ENCODE data around the gene ANKMY1. TPM values are rescaled to one million over a fixed set of nuclear protein-coding genes. Genes with fewer than 3 reads are reported as not detected.
"Not testable (repeated sequence)": the region's sequence is repeated elsewhere in the genome, so short reads cannot be mapped to it uniquely, and the experiment has no call there.

Gene ANKMY1
- total RNA-seq, 1 donor from 2014 or later: 35.3 TPM

DNA sequence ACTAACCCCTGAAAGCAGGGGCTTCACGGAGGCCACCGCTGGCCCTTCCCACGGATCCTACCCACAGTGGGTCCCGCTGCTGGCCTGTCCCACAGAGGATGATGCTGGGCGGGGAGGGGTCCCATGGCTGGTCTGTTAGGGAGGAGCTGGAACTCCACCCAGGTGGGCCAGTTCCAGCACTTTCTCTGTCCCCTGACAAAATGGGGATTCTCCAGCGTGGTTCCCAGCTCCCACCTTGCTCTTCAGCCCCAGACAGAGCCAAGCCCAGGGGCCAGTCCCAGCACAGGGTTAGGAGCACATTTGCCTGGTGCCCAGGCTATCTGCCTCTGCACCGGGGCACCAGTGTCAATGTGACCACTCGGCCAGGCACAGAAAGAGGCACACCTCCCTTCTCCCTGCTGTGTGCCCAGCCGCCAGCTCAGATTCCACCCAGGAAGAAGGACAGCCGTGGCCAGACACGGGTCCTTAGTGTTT lies 50.0 kb downstream of the ANKMY1 start:
- intact Hi-C loops (cut with micrococcal nuclease): no loop called here

DNA sequence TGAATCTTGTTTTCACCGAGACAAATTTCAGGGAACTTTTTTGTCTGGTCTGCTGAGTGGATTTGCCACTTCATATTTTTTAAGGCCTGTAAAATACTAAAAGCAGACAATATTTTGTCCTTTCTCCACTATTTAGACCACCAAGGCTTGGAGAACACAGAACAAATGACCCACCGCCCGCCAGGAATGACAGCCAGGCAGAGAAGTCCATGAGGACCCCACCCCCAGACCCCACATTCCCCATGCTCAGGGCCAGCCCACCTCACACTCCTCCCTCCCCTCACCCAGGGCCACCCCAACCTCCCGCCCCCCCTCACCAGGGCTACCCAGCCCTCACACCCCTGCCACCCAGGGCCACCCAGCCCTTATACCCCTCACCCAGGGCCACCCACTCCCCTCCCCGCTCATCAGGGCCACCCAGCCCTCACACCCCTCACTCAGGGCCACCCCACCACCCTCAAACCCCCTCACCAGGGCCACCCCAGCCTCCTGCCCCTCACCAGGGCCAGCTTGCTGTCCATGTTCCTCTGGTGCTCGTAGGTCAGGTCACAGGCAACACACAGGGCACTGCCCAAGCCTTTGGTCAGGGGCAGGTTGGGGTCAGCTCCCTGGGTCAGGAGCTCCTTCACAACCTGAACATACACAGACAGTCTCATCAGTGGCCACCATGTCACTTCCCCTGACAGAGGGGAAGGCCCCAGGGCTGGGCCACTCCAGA lies 50.6 kb downstream of the ANKMY1 start:
- intact Hi-C loops (cut with micrococcal nuclease): no loop called here

DNA sequence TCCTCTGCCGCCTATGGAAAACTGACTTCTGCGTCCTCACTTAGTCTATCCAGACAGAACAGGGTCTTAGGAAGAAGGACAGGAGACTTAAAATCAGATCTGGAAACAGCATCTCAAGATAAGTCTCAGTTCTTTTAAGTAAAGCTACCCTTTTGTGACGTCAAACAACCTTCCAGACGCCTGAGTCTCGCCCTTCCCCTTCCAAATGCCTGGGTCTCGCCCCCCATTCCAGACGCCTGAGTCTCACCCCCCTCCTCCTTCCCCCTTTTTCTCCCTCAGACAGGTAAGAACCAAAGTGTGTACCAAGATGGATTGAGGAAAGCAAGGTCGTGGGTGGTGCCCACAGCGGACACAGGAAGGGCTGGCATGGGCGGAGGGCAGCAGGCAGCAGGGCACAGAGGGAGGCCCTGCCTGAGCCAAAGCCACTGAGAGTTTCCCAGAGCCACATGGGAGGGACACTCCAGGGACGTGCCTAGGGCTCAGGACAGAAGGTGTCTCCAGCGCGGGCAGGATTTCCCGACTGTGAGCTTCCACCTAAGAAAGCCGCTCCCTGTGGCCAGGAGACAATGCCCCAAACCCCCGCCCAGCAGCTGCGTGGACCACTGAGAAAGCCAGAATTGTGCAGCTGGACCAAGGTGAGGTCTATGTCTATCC lies 51.3 kb downstream of the ANKMY1 start:
- intact Hi-C loops (cut with micrococcal nuclease): no loop called here

DNA sequence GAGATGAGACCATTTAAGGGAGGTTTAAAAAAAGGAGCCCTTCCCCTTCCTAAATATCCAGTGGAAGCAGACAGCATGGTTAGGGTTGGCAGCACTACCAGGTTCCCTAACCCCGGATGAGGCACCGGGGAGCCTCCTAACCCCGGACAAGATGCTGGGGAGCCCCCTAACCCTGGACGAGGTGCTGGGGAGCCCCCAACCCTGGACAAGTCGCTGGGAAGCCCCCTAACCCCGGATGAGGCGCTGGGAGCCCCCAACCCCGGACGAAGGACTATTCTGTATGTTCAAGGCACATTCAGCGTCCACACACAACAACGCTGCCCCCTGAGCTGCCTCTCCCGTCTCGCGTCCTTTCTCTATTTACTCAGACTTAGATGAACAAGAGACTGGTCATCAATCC lies 51.9 kb downstream of the ANKMY1 start:
- intact Hi-C loops (cut with micrococcal nuclease): no loop called here

DNA sequence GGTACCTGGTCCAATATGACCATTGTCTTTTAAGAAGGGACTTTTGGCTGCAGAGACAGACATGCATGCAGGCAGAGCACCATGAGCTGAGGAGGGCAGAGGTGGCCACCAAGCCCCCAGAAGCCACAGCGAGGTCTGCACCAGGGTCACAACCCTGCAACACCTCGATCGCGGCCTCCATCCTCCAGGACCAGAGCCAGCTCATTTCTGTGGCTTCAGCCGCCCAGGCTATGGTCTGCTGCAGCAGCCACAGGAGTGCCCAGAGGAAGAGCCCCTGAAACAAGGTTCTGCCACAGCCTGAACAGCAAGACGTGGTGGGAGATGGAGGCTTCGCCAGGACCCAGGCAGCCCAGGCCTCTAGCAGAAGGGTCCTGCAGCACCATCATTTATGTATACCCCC lies 53.9 kb downstream of the ANKMY1 start:
- intact Hi-C loops (cut with micrococcal nuclease): no loop called here

DNA sequence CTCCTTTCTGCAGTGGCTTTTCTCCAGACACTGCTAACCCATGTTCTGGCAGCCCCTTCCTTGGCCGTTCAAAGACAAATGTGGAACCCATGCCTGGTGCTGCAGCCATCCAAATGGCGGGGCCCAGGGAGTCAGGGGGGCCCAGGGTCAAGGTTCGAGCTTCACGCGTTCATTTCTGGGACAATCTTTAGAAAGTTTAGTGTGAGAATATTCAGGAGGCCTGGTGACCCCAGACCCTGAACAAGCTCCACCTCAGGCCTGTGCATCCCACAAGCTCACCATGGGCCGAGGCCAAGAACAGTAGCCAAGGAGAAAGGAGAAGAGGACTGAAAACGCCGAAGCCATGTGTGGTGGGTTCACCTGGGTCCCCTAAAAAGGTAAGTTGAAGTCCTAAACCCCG lies 54.4 kb downstream of the ANKMY1 start:
- intact Hi-C loops (cut with micrococcal nuclease): no loop called here

DNA sequence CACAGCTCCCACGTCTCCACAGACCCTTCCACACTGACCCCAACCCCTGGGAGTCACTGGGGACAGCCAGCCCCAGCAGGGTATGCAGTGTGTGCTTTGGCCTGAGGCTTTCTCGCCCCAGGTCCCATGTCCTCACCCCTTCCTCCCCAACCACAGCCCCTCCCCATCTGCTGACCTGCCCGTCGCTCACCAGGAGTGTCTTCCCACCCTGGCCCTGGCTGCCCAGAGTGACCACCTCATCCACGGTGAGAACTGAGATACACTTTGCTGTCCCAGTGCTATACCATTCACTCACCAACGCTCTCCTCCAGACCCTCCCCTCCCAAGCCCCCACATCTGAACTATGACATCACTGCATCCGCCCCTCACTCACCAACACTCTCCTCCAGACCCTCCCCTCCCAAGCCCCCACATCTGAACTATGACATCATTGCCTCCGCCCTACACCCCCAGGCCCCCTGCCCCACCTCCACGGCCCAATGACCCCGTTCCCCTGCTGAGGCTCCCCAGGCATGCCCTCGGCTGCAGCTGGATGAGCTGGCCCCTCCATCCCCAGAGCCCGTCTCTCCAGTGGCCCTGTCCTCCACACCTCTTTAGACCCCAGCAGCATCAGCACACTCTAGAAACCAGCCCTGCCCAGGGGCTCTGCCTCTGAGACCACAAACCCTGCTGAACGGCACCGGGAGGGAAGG lies 55.2 kb downstream of the ANKMY1 start:
- intact Hi-C loops (cut with micrococcal nuclease): no loop called here

DNA sequence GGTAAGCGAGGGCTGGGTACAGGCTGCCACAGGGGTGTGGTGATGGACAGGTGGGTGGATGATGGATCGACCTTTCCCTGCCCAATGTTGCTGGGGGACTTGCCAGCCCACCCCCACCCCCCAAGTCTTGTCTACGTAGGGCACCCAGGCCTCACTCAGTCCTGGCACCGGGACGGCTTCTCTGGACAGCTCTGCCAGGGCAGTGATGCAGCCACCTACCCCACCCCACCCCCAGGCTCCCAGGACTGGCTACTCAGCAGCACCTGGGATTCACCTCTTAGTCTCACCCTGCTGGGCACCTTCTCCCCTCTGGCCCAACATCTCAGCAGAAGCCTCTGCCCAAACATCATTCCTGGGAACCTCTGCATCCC lies 55.7 kb downstream of the ANKMY1 start:
- intact Hi-C loops (cut with micrococcal nuclease): no loop called here

DNA sequence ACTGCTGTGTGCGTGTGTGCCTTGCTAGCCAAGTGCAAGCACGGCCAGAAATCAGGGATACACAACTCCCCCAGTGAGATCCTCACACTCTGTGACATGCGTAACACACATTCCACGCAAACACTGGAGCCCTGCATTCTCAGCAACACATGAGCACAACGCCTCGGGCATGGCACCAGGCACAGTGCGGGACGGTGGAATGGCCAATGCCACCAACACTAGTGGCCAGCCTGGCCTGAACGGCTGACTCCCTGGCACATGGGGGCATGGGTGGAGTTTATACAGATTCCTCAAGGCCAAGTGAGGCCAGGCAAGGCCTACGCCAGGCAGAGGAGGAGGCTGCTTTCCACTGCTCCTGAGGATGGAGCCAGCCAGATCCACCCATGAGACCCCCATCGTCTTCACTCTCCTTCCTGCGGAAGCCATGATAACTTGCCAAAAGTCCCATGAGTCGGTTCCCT lies 56.2 kb downstream of the ANKMY1 start:
- intact Hi-C loops (cut with micrococcal nuclease): no loop called here

DNA sequence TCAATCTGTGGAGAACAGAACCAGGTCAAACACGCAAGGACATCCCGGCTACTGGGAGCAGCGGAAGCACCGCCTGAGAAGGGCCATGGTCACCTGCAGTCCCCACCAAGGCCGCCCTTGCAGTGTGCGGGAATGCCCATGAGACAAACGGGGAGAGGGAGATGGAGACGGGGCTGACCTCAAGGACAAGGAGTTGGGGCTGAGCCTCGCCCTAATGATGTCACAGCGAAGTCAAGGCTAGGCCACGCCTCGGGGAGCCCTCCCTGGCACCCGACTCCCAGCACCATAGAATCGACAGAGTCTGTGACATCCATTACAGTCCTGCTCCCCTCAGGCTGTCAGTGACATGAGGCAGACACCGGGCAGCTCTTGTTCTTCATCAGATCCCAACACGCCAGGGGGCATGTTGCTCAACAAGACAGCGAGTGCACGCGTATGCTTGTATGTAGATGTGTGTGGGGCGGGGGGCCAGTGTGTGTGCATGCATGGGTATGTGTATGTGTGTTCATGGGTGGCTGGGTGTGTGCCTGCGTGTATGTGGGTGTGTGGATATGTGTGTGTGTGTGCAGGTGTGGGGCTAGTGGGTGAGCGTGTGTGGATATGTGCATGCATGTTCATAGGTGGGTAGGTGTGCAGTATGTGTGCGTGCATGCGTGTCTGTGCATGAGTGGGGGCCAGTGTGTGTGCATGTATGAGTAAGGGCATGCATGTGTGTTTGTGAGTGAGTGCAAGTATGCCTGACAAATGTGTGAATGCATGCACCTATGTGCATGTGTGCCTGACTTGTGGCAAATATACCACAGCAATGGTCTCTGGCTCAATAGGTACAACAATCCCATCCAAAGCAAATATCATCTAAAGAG lies 57.0 kb downstream of the ANKMY1 start:
- intact Hi-C loops (cut with micrococcal nuclease): no loop called here

DNA sequence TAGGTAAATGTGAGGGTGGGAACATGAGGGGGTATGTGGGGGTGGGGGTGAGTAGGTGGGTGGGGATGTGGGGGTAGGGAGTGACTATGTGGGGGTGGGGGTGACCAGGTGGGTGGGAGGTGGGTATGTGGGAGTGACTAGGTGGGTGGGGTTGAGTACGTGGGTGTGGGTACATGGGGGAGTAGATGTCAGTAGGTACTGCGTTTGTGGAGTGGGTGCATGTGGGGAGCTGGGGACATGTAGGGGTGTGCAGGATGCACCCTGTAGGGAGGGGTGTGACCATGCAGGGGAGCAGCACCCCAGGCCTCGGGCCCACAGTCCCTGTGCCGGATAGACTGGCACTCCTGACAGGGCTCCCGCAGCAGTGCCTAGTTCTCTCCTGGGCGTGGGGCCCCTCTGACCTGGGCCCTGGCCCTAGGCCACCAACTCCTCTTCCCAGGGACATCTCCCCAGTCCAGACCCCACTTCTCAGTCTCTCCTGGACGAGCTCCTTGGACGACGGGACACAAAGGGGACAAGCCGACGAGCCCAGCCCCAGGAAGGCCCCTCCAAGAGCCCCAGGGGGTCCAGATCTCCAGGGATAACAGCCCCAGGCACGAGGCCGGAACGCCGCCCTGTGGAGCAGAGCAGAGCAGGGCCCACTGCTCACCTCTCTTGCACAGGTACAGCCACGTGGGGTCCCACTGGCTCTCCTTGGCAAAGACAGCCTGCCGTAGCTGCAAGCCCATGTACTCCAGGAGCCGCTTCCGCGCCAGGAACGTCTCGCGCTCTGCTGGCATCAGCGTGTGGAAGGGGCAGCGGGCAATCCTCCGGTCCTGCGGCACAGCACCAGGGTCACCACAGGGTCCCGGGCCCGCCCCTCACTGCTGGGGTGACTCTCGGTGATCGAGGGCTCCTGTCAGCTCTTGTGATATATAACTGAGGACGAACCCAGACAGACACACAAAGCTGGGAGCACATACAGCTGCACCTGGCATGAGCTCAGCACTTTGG lies 58.2 kb downstream of the ANKMY1 start:
- intact Hi-C loops (cut with micrococcal nuclease): no loop called here

DNA sequence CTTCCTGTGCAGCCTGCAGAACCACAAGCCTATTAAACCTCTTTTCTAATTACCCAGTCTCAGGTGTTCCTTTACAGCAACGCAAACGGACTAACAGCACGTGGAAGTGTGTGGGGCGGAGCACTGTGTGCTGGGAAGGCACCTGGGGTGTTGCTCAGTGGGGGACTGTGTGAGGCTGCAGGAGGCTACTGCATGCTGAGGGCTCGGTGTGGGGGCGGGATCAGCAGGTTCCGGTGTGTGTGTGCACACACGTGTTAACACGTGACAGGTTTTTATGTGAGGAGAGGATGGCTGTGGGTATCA lies 58.9 kb downstream of the ANKMY1 start:
- intact Hi-C loops (cut with micrococcal nuclease): no loop called here

DNA sequence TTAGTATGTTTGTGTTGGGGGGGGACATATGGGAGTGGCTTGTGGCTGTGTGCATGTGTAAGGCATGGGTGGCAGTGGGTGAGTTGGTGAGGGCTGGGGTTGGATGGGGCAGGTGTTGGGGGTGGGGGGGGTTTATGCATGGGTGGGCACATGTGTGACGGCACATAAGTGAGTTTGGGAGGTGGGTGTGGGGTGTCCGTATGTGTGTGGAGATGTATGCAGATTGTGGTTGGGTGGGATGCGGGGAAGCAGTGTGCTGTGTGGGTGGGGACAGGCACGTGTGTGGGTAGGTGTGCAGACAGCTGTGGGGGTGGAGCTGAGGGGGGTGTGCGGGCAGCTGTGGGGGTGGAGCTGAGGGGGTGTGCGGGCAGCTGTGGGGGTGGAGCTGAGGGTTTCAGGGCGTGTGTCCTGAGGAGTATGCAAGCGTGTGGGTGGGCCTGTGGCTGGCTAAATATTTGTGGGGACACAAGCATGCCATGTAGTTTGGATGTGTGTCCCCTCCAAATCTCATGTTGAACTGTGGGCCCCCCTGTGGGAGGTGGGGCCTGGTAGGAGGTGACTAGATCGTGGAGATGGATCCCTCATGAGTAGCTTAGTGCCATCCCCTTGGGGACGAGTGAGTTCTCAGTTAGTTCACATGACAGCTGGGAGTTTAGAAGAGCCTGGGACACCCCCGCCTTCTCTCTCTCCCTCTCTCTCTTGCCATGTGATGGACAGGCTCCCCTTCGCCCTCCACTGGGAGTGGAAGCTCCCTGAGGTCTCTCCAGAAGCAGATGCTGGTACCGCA lies 59.4 kb downstream of the ANKMY1 start:
- intact Hi-C loops (cut with micrococcal nuclease): no loop called here

DNA sequence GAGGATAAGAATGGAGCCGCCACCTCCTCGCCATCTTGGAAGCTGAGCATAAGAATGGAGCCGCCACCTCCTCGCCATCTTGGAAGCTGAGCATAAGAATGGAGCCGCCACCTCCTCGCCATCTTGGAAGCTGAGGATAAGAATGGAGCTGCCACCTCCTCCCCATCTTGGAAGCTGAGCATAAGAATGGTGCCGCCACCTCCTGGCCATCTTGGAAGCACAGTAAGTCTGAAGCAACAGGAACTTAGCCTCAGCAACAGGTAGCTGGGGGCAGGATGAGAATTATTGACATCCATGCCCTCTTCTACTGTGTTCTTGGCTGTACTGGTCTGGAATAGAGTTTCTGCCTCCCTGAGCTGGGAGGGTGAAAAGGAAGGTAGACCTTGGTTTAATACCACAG lies 60.7 kb downstream of the ANKMY1 start:
- intact Hi-C loops (cut with micrococcal nuclease): not testable (repeated sequence)

DNA sequence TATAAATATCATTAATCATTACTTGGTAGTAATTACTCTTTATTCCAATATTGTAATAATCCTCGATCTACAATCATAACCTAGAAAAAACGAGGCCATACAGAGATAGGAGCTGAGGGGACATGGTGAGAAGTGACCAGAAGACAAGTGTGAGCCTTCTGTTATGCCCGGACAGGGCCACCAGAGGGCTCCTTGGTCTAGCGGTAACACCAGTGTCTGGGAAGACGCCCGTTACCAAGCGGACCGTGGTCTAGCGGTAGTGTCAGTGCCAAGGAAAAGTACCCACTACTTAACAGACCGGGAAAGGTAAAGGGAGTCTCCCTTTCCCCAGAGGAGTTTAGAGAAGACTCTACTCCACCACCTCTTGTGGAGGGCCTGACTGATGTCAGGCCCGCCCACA lies 62.8 kb downstream of the ANKMY1 start:
- intact Hi-C loops (cut with micrococcal nuclease): not testable (repeated sequence)

DNA sequence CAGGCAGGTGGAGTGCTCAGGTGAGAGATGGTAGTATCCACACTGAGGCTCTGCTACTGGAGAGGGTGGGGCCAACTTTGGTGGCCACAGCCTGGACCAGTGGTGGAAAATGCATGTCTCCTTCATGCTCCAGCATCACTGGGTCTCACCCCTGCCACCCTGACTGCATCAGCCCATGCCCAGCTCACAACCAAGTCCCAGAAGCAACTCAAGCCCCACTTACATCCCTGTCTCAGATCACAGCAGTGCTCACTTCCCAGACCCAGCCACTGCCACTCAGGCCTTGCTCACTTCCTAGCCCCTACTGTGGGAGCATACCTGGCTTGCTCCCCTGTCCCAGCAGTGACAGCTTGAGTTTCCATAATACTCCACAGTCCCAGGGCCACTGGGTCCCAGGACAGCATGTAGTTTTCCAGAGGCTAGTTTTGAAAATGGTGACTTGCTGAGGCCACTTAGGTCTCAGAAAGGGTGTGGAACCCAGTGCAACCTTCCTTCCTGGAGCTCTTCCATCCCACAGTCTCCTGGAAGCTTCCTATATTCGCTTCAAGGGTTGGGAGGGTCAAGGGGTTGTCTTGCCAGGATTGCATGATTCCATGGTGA lies 63.5 kb downstream of the ANKMY1 start:
- intact Hi-C loops (cut with micrococcal nuclease): no loop called here

DNA sequence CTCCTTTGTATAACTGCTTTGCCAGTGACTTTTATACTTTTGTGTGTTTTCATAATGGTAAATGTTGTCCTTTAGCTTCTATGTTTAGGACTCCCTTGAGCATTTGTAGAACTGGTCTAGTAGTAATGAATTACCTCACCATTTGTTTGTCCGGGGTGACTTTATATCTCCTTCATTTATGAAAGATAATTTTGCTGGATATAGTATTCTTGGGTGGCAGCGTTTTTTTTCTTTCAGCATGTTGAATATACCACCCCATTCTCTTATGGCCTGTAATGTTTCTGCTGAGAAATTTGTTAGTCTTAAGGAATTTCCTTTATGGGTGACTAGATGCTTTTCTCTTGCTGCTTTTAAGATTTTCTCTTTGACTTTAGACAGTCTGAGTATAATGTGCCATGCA lies 66.3 kb downstream of the ANKMY1 start:
- intact Hi-C loops (cut with micrococcal nuclease): no loop called here

DNA sequence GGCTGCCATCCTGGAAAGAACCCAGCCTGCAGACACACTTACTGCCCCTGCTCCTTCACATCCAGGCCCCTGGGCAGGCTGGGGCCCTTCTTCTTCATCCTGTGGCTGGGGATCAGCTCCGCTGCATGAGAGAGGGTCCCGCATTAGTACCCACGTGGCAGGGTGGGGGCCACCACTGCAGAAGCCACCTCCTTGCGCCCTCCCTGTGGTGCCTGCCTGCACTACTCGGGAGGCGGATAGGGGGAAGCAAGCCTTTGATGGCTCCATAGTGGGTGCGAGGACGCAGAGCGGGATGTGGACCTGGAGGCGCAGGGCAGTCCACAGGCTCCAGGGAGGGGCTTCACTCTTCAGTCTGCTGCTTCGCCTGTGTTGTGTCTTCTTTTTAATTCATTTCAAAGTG lies 75.6 kb downstream of the ANKMY1 start:
- intact Hi-C loops (cut with micrococcal nuclease): no loop called here

DNA sequence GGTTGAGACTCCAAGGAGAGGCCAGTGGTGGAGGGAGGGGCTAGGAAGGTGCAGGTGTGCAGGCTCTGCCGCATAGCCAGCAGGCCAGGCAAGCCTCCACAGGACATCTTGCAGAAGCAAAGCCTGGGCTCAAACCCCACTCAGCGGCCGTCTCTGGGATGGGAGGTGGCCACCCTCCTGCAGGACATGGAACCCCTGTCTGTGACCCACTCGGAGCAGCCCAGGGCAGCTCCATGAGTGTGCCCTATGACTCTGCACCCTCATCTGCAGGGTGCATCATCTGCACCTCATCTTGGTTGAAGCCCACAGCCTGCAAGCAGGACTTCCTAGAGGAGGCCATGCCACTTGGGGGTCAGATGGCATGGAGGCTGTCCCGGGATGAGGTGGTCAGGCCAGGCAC lies 76.1 kb downstream of the ANKMY1 start:
- intact Hi-C loops (cut with micrococcal nuclease): no loop called here

Data from T-helper 2 cell treated with Interferon-gamma antibody and Interleukin-4, amounts not matched to agents 100 ng/mL and 5 ng/mL, for 36 hours (primary cell).